Neural crest cell (in vitro differentiated cells): ENCODE results near the gene LBR. TPM values are rescaled to one million over a fixed set of nuclear protein-coding genes. Genes with fewer than 3 reads are reported as not detected.

ENCODE experiments used
- DNase-seq: peaks from one replicate; pipeline ENCODE4 v3.0.0; 2021; ENCODE audit warnings: low read depth, mixed read lengths, low spot score
- H3K27ac Mint-ChIP-seq: one replicate; pipeline ENCODE4 v1.8.0; 2021; ENCODE audit warnings: mild to moderate bottlenecking, mixed read lengths; ENCODE audit not compliant: unreplicated experiment
- H3K27me3 Mint-ChIP-seq: 2 replicates; pipeline ENCODE4 v1.8.0; 2021; ENCODE audit warnings: low read depth, mild to moderate bottlenecking, mixed read lengths
- H3K36me3 Mint-ChIP-seq: 2 replicates; pipeline ENCODE4 v1.8.0; 2021; ENCODE audit warnings: low read depth, mild to moderate bottlenecking, mixed read lengths
- H3K4me1 Mint-ChIP-seq: 2 replicates; pipeline ENCODE4 v1.8.0; 2021; ENCODE audit warnings: mixed read lengths
- H3K4me3 Mint-ChIP-seq: one replicate; pipeline ENCODE4 v1.8.0; 2021; ENCODE audit warnings: mild to moderate bottlenecking, mixed read lengths
- H3K9me3 Mint-ChIP-seq: 2 replicates; pipeline ENCODE4 v1.8.0; 2021; ENCODE audit warnings: mixed read lengths
- CTCF ChIP-seq: fragments of 200-600 bp; sonication (generic); conservative IDR thresholded peaks from 2 replicates; pipeline ENCODE4 v1.5.0; 2021; ENCODE audit warnings: antibody characterized with exemption, mild to moderate bottlenecking
- total RNA-seq: library from RNA; stranded (reverse); gene quantifications from 2 replicates; pipeline ENCODE4 v1.2.1, GENCODE V29; 2021

LBR gene
- total RNA-seq, 1 donor from 2014 or later, result 181 TPM

- DNase-seq, result no peak
- no peak overlapping the region for H3K27ac Mint-ChIP-seq
- H3K4me3 Mint-ChIP-seq, result no peak overlapping the region
- no peak for TF ChIP-seq CTCF
- H3K4me1 Mint-ChIP-seq, result peaks cover 27% of the 10 kb centered on the region
- H3K9me3 Mint-ChIP-seq, result no peaks in the 10 kb centered on the region
- H3K27me3 Mint-ChIP-seq, result no peaks in the 10 kb centered on the region
- no peaks in the 10 kb centered on the region for H3K36me3 Mint-ChIP-seq
These were observed 14.3 kb upstream of the LBR start for GRCh38 chr1:225442123-225442505.

- Mint-ChIP-seq H3K4me1 (peaks cover 23% of the 10 kb centered on the region), H3K27me3 (no peaks in the 10 kb centered on the region), H3K9me3 (no peaks in the 10 kb centered on the region), H3K36me3 (no peaks in the 10 kb centered on the region), H3K27ac (no peak overlapping the region), H3K4me3 (no peak overlapping the region)
- TF ChIP-seq CTCF, result no peak
- DNase-seq, result no peak
These were observed 13.7 kb upstream of the LBR start for GRCh38 chr1:225441314-225442122.

DNA sequence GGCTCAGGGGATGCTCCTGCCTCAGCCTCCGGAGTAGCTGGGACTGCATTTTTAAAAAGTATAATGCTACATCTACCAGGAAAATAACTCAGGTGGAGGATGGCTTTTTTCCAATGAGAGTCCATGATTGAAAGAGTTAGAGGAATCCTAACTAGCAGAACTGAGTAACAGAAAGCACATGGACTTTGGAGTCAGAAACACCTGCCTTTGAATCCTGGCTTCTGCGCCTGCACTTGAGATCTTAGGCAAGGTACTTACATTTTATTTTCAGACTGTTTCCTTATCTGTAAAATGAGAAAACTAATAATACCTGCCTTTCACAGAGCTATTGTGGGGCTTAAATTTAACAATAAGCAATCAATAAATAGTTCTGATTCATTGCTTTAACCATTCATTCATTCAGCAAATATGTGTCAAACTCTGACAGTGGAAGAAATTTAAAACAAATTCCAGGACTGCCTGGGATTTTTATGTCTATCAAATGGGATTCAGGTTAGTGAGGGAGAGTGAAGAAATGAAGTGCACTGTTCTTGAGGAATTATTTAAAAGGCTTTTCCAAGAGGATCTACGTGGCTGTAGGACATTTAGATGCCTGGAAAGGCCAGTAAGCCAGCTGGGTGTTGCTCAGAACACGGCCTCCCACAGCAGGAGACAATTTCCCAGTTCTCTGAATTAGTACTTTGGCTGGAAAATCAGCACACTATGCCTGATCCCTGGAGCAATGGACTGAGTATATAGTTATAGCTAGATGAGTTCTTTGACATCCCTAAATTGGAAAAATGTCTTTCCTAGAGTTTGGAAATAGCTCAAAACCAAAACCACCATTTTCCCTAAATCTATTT, 12.8 kb upstream of the LBR start:
- H3K4me1 Mint-ChIP-seq, result peaks cover 14% of the 10 kb centered on the region
- H3K4me3 Mint-ChIP-seq, result no peak overlapping the region
- H3K27me3 Mint-ChIP-seq, result no peaks in the 10 kb centered on the region
- H3K27ac Mint-ChIP-seq, result no peak overlapping the region
- no peaks in the 10 kb centered on the region for H3K9me3 Mint-ChIP-seq
- H3K36me3 Mint-ChIP-seq, result no peaks in the 10 kb centered on the region
- no peak for DNase-seq
- TF ChIP-seq CTCF, result no peak

- DNase-seq, result no peak
- TF ChIP-seq CTCF, result peak; percentile 43
These were observed 10.0 kb upstream of the LBR start for GRCh38 chr1:225437710-225438437.

GRCh38 chr1:225435957-225436392, 8.1 kb upstream of the LBR start:
- no peaks in the 10 kb centered on the region for H3K27me3 Mint-ChIP-seq
- no peak for TF ChIP-seq CTCF
- no peaks in the 10 kb centered on the region for H3K9me3 Mint-ChIP-seq

More at GRCh38 chr1:225437710-225438437, 10.0 kb upstream of the LBR start:
- H3K27me3 Mint-ChIP-seq, result no peaks in the 10 kb centered on the region
- peaks cover 6% of the 10 kb centered on the region for H3K4me1 Mint-ChIP-seq
- H3K4me3 Mint-ChIP-seq, result peak overlapping the region; percentile 13
- no peak overlapping the region for H3K27ac Mint-ChIP-seq
- H3K9me3 Mint-ChIP-seq, result no peaks in the 10 kb centered on the region
- no peaks in the 10 kb centered on the region for H3K36me3 Mint-ChIP-seq

More at GRCh38 chr1:225435957-225436392, 8.1 kb upstream of the LBR start:
- no peak for DNase-seq
- Mint-ChIP-seq H3K27ac (no peak overlapping the region), H3K36me3 (no peaks in the 10 kb centered on the region), H3K4me3 (no peak overlapping the region), H3K4me1 (peaks cover 6% of the 10 kb centered on the region)
